NCI-H2196 (cell line): ENCODE data around the gene PUS10.

Experiments used
- DNase-seq: peaks from one replicate; lab custom pipeline; 2025; ENCODE audit not compliant: unreplicated experiment; lab: John Stamatoyannopoulos, UW

Gene PUS10

GRCh38 chr2:60972889-60973656 lies 45.0 kb downstream of the PUS10 start:
- no peak for DNase-seq

- no peak for DNase-seq
Observed at GRCh38 chr2:60966507-60967405, 51.3 kb downstream of the PUS10 start.

DNA sequence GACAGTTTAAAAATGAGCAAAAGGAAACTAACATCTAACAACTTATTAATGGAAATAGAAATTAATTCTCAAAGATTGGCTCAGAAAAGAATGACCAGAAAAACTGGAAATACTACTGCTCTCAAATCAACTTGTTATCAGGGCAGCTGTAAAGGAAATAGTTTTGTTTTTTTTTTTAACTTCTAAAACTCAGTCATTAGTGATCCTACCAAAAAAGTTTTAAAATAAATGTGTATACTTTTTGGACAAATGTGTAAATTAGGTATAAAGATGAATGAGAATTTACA lies 52.6 kb downstream of the PUS10 start:
- DNase-seq = no peak

DNA sequence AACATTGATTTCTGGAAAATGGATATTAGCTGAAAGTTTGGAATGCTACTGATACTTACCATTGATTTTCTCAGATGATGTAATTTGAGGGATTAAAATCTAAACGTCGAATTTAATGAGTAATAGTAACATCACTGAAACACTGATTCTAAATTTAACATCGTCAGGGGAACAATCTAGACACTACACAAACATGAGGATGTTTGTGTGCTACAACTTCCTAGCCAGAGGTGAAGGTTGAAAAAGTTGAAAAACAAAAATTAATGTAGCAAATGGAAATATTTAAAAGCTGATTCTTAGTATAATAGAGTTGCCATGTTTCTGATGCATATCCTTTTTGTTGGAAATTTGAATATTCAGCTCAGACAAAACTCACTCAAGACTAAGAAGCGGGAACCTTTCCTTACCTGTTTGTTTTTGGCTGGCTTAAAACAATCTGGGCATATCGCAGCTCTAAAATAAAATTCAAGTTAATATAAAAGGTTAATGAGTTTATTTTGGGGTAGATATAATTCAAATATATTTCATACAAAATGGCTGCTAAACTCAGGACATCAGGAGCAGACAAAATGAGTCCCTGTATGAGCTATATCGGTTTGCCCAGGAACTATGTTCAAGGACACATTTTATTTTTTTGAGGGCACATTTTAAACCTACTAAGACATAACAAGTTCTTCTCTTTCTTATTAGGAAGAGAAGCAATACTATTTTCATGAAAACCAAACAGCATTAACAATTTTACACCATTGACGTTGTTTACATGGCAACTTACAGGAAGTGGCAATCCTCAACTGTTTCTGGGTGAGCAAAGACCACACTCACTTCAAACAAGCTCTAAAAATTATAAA lies 53.2 kb downstream of the PUS10 start:
- no peak for DNase-seq

DNA sequence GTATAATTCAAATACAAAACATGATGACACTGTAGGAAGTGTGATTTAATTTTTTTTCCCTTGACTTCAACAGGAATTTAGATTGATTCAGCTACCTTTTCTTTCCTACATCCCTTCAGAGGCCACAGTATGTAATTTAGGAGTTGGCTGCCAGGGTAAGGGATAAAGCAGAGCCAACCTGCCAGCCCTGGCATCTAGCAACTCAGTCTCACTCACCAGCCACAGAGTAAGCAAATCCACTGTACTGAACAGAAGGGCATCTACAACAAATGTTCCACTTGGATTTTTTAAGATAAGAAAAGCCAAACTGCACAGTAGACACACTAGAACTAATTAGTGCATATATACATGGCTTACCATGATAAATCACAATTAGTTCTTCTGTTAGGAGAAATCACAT lies 54.9 kb downstream of the PUS10 start:
- no peak for DNase-seq

DNA sequence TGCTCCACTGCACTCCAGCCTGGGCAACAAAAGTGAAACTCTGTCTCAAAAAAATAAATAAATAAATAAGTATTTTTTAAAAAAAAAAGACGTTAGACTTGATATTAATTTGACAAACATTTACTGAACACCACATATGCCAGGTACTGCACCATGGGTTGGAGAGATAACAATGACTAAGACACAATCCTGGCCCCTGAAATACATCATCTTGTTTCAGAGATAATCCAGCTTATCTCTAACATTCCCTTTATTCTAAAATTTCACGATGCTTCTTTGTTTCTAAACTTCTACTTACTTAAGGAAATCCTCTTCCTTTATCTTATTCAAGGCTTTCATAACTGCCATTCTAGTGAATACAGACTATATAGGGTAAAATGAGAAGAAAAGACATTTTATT lies 55.5 kb downstream of the PUS10 start:
- no peak for DNase-seq

DNA sequence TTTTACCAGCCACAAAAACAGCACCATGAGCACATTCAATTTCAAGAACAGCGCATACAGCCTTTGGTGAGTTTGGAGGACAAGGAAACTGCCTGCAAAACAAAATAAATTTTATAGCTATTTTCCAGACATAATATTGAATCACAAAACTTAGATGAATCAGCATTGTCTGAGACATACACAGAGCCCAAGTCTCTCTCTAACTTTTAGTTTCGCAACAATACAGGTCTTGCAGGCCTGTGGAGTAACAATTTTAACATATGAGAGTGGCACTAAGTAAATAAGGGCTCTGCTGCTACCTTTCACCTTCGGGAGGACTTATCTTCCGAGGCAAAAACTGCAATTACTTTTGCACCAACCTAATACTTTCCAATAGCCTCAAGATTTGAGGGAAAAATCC lies 56.6 kb downstream of the PUS10 start:
- DNase-seq = no peak

DNA sequence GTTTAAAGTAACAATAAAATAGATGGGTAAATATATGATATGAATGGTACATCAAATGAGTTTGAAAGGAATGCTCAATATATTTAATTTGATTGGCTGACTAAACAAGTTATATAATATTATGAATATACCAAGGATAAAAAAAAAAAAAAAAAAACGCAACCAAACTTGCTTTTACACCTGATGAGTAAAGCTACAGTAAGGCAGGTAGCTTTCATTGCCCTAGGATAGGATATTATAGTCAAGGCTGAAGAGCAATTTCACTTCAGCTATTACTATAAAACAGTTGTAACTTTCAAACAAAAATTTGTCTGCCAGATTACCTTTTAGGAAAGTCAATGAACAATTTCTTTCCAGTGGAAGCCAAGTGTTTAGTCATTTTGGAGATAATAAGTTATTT lies 57.3 kb downstream of the PUS10 start:
- DNase-seq = no peak

DNA sequence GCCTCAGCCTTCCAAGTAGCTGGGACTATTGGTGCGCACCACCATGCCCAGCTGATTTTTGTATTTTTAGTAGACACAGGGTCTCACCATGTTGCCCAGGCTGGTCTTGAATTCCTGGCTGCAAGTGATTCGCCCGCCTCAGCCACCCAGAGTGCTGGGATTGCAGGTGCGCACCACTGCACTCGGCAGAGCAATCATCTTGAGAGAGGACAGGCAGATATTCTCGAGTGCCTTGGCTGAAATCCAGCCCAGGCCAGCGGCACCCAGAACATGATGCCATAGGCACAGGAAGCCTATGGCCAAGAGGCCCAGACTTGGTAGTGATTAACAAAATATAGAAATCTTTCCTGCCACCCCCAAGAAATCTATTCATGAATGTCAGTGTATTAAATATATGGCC lies 58.6 kb downstream of the PUS10 start:
- DNase-seq = no peak

DNA sequence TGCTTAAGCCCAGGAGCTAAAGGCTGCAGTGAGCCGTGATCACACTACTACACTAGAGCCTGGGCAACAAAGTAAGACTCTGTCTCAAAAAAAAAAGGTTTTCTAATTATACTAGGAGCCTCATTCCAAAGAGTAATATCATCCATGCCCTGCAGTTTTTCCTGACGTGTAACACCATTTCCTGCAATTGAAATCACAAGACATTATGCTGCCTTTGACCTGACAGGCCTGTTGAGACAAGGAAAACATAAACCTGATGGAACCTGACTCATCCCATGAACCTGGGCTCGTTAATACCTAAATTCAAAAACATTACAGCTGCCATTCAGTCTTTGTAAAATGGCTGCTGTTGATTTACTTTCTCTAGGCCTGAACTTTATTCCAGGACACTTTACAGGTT lies 59.3 kb downstream of the PUS10 start:
- DNase-seq = no peak

DNA sequence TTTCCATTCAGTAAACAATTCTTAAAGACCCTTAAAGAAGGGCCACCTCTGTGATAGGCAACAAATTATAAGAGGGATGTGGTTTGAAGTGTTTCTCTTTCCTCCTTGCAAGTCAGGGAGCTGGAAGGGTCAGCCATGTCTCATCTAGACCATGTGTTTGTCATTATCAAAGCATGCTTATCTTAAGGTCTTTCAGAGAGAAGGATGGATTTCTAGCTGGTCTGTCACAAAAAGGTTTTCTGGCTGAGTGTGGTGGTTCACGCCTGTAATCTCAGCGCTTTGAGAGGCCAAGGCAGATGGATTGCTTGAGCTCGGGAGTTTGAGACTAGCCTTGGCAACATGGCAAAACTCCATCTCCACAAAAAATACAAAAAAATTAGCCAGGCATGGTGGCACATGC lies 59.7 kb downstream of the PUS10 start:
- DNase-seq = no peak

GRCh38 chr2:60957643-60958042 lies 60.4 kb downstream of the PUS10 start:
- no peak for DNase-seq

DNA sequence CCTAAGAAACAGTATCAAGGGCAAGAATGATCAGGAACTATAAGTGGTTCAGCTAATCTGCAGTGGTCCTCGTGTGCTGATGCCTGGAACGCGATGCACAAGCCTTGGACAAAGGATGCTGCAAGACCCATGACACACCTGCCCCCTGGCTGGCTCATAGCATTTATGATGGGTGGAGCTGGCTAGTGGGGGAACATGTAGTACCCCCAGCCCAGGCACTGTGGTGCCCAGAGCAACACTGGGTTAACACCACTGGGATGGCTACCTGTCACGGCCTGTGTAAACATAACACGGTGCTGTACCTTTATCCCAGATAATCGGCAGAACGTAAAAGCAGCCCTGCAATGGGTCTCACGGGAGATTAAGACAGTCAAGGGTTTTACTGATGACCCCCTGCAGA lies 60.8 kb downstream of the PUS10 start:
- no peak for DNase-seq

- no peak for DNase-seq
Observed at GRCh38 chr2:60954139-60954538, 63.9 kb downstream of the PUS10 start.

GRCh38 chr2:60948926-60949579 lies 69.0 kb downstream of the PUS10 start:
- DNase-seq = no peak

GRCh38 chr2:60948161-60948560 lies 69.9 kb downstream of the PUS10 start:
- DNase-seq = no peak

DNA sequence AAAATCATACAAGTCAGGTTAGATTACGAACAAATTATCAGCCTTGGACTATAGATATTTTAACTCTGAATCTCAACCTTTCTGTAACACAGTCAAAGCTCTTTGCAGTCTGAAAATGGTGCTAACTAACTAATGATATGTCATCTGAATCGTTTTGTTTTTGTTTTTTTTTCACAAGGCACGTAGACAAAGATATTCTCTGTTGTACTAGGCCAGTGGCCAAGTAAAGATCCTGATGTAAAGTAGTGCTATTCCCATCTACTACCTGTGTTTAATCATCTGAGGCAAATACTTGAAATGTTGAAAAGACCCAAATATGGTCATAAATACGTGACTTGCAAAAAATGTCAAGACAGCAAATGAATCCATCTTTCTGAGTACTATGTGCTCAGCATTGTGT lies 71.0 kb downstream of the PUS10 start:
- no peak for DNase-seq

DNA sequence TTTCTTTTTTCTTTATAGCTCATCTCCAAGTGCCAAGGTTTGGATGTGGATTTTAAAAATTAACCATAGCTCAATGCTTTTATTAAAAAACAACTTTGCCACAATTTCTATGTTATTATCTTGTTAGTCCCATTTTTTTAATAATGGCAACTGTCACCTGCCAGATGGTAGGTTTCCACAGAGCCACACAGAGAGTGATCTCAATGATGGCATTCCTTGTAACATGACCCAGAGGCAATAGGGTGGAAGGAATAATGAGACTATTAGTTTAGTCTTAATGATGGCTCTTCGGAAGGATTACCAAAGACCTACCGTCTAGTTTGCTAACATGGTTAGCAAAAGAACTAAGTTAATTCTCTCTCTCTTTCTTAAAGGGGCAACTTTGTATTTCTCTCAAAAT lies 72.7 kb downstream of the PUS10 start:
- DNase-seq = no peak

DNA sequence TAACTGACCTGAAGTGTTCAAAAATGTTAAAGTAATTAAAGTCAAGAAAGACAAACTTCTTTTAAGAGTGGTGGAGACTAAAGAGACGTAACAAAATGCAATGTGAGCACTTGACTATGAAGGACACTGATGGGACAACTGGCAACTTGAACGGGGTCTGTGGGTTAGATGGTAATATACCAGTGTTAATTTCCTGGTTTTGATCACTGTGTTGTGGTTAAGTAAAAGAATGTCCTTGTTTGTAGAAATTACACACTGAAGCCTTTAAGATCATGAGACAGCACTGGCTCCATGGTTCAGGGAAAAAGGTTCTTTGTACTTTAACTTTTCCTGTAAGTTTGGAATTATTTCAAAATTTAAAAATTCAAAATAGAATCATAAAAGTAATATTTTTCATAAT lies 78.4 kb downstream of the PUS10 start:
- no peak for DNase-seq

GRCh38 chr2:60938301-60938700 lies 79.8 kb downstream of the PUS10 start:
- no peak for DNase-seq

DNA sequence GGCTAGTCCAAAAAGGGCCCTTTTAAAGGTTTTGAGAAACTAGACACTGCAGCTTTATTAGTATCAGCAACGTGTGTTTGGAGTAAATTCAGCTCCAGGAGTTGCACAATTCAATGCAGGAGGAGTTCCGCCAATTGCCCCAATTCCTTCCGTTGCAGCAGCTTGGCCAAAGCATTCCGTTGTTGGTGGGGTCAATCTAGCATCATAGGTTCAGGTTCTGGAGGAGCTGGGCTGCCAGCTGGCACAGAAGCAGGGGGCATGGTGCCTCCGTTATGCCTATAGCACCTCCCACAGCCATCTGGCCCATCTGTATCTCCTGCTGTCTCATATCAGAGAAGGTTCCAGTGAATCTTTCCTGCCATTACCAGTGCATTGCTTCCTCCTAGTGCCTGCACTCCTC lies 81.3 kb downstream of the PUS10 start:
- DNase-seq = no peak
